ENCODE data around the gene STRN. TPM values are rescaled to one million over a fixed set of nuclear protein-coding genes. Genes with fewer than 3 reads are reported as not detected.

STRN gene
- total RNA-seq, 1 donor from 2014 or later: 8.0 TPM

GRCh38 chr2:36858551-36859365 is 107.6 kb downstream of the STRN start:
- no peak for DNase-seq (ENCODE audit: low read depth)
- no peak overlapping the region for H3K4me3 ChIP-seq (ENCODE audit: low read depth, low read length)
- TF ChIP-seq CTCF (conservative IDR thresholded peaks at IDR 0.05; ENCODE audit: low read depth, low read length): no peak

- TF ChIP-seq CTCF (conservative IDR thresholded peaks at IDR 0.05; ENCODE audit: low read depth, low read length): no peak
- H3K4me3 ChIP-seq (ENCODE audit: low read depth, low read length): no peak overlapping the region
- no peak for DNase-seq (ENCODE audit: low read depth)
These were observed 108.6 kb downstream of the STRN start for GRCh38 chr2:36857713-36858112.

GRCh38 chr2:36855429-36855828 is 110.9 kb downstream of the STRN start:
- no peak for TF ChIP-seq CTCF (conservative IDR thresholded peaks at IDR 0.05; ENCODE audit: low read depth, low read length)
- no peak overlapping the region for H3K4me3 ChIP-seq (ENCODE audit: low read depth, low read length)
- no peak for DNase-seq (ENCODE audit: low read depth)

GRCh38 chr2:36854241-36854640 is 112.1 kb downstream of the STRN start:
- no peak for DNase-seq (ENCODE audit: low read depth)
- TF ChIP-seq CTCF (conservative IDR thresholded peaks at IDR 0.05; ENCODE audit: low read depth, low read length): no peak

GRCh38 chr2:36849265-36849664 is 117.1 kb downstream of the STRN start:
- no peak for TF ChIP-seq CTCF (conservative IDR thresholded peaks at IDR 0.05; ENCODE audit: low read depth, low read length)
- DNase-seq (ENCODE audit: low read depth): no peak
- no peak overlapping the region for H3K4me3 ChIP-seq (ENCODE audit: low read depth, low read length)

More at GRCh38 chr2:36854241-36854640, 112.1 kb downstream of the STRN start:
- no peak overlapping the region for H3K4me3 ChIP-seq (ENCODE audit: low read depth, low read length)

GRCh38 chr2:36843838-36844237 is 122.5 kb downstream of the STRN start:
- no peak overlapping the region for H3K4me3 ChIP-seq (ENCODE audit: low read depth, low read length)
- no peak for DNase-seq (ENCODE audit: low read depth)
- no peak for TF ChIP-seq CTCF (conservative IDR thresholded peaks at IDR 0.05; ENCODE audit: low read depth, low read length)

Measured in epithelial cell of proximal tubule (primary cell).